Esophagus muscularis mucosa (tissue), 3 donors: ENCODE data around the gene SLC2A13.

ENCODE experiments used
- POLR2AphosphoS5 ChIP-seq, 2 donors: sonication (generic); formaldehyde crosslinking; IDR thresholded peaks; one replicate each; pipeline ENCODE4 v1.6.1; 2017; ENCODE audit warnings: antibody characterized with exemption in 2 of 2
- TF ChIP-seq, protein P1 (sequence below), 3 experiments: fragments of 200-600 bp in 2 of 3; fragments of 450-650 bp in 1 of 3; sonication (generic) in 2 of 3; IDR thresholded peaks; one replicate each; pipeline ENCODE4 v1.5.1; 2017 to 2019; ENCODE audit warnings: antibody characterized with exemption in 3 of 3, mild to moderate bottlenecking in 2 of 3, moderate library complexity in 1 of 3

DNA sequence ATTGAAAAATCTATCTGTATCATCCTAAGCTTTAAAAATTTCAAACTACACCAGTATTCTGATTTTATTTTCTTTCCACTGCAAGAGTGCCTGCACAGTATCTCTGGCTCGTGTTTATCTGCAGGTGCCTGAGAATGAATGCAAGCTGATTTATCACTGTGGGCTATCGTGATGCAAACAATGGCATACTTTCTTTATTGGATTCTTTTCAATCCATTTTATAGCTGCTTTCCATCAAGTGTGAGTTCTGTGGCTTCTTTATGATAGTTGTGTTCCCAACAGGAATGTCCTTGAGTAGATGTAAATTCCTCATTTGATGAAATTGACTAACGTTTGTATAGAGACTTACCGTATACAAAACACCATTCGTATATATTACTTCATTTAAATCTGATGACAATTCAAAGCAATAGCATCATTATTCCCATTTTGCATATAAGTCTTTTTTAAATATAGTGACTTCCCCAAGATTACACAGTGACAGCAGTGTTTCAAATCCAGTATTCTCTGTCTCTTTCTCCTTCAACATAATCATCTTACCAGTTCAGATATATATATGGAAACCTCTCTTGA lies 326.0 kb downstream of the SLC2A13 start:
- TF ChIP-seq, protein P1, sequence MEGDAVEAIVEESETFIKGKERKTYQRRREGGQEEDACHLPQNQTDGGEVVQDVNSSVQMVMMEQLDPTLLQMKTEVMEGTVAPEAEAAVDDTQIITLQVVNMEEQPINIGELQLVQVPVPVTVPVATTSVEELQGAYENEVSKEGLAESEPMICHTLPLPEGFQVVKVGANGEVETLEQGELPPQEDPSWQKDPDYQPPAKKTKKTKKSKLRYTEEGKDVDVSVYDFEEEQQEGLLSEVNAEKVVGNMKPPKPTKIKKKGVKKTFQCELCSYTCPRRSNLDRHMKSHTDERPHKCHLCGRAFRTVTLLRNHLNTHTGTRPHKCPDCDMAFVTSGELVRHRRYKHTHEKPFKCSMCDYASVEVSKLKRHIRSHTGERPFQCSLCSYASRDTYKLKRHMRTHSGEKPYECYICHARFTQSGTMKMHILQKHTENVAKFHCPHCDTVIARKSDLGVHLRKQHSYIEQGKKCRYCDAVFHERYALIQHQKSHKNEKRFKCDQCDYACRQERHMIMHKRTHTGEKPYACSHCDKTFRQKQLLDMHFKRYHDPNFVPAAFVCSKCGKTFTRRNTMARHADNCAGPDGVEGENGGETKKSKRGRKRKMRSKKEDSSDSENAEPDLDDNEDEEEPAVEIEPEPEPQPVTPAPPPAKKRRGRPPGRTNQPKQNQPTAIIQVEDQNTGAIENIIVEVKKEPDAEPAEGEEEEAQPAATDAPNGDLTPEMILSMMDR (IDR thresholded peaks at IDR 0.05): no peak
- no peak for TF ChIP-seq POLR2AphosphoS5 (IDR thresholded peaks at IDR 0.05)
